HG03097 (cell line): ENCODE measurements around the gene NPLOC4.

ENCODE experiments used
- ATAC-seq: cut with Tn5 transposase; IDR thresholded peaks from one replicate; pipeline ENCODE4 v1.9.1; 2021; ENCODE audit not compliant: unreplicated experiment, low FRiP score

The NPLOC4 gene

GRCh38 chr17:81550830-81551457 is 86.0 kb downstream of the NPLOC4 start:
- ATAC-seq = no peak

- no peak for ATAC-seq
Observed at GRCh38 chr17:81550285-81550684, 86.6 kb downstream of the NPLOC4 start.

GRCh38 chr17:81549826-81550225 is 87.1 kb downstream of the NPLOC4 start:
- ATAC-seq = no peak

GRCh38 chr17:81549031-81549557 is 87.8 kb downstream of the NPLOC4 start:
- ATAC-seq = no peak

- ATAC-seq = no peak
Observed at GRCh38 chr17:81547614-81547982, 89.3 kb downstream of the NPLOC4 start.

- ATAC-seq = no peak
Observed at GRCh38 chr17:81546906-81547613, 89.9 kb downstream of the NPLOC4 start.

- ATAC-seq = no peak
Observed at GRCh38 chr17:81545160-81545949, 91.6 kb downstream of the NPLOC4 start.

- no peak for ATAC-seq
Observed at GRCh38 chr17:81544281-81544974, 92.5 kb downstream of the NPLOC4 start.

GRCh38 chr17:81543756-81544155 is 93.2 kb downstream of the NPLOC4 start:
- no peak for ATAC-seq

GRCh38 chr17:81543339-81543675 is 93.6 kb downstream of the NPLOC4 start:
- ATAC-seq = no peak

GRCh38 chr17:81542431-81543338 is 94.2 kb downstream of the NPLOC4 start:
- no peak for ATAC-seq

- no peak for ATAC-seq
Observed at GRCh38 chr17:81541123-81541522, 95.8 kb downstream of the NPLOC4 start.

- no peak for ATAC-seq
Observed at GRCh38 chr17:81540676-81541027, 96.3 kb downstream of the NPLOC4 start.

GRCh38 chr17:81539961-81540675 is 96.8 kb downstream of the NPLOC4 start:
- ATAC-seq = no peak

- ATAC-seq = no peak
Observed at GRCh38 chr17:81539571-81539900, 97.4 kb downstream of the NPLOC4 start.

GRCh38 chr17:81538651-81539570 is 98.0 kb downstream of the NPLOC4 start:
- no peak for ATAC-seq

GRCh38 chr17:81537856-81538555 is 98.9 kb downstream of the NPLOC4 start:
- ATAC-seq = no peak

- ATAC-seq = no peak
Observed at GRCh38 chr17:81537343-81537855, 99.5 kb downstream of the NPLOC4 start.
